ENCODE data around the gene DSCAML1. TPM values are rescaled to one million over a fixed set of nuclear protein-coding genes. Genes with fewer than 3 reads are reported as not detected.

DSCAML1 gene
- total and polyA plus RNA-seq, 4 donors: 0.18 to 1.5 (median 1.1) TPM

DNA sequence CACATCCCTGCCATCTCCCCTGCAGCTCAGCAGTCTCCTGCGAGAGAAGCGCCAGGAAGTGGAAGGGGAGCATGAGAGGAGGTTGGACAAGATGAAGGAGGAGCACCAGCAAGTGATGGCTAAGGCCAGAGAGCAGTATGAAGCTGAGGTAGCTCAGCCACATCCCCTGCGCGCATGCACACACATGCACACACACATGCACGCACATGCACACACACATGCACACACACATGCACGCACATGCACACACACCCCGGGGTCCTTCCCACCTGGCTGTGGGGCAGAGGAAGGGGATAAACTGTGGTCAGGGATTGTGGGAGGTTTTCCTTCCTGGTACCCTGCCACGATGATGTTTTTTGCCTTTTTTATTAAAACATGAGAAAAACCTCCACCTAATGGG is 404.0 kb downstream of the DSCAML1 start:
- Histone ChIP-seq H3K4me3 (no peak overlapping the region), H3K27ac (ENCODE audit: low read depth in 1 of 2, low read length in 1 of 2) (no peak overlapping the region), H3K9me3 (ENCODE audit: control insufficient read depth in 4 of 4, insufficient read depth in 3 of 4, low read length in 3 of 4) (peaks cover 0 to 8% (median under 1%) of the 10 kb centered on the region in 4 donors), H3K36me3 (ENCODE audit: control insufficient read depth in 4 of 4, insufficient read depth in 4 of 4, low read length in 4 of 4) (peaks cover 17 to 71% (median 43%) of the 10 kb centered on the region in 4 donors), H3K9ac (ENCODE audit: insufficient read depth in 1 of 2, low read length in 2 of 2) (no peak overlapping the region), H3K4me1 (ENCODE audit: control insufficient read depth in 5 of 5, insufficient read depth in 5 of 5, low read length in 5 of 5) (no peaks in the 10 kb centered on the region), H3K27me3 (ENCODE audit: control insufficient read depth in 3 of 3, insufficient read depth in 3 of 3, low read length in 2 of 3) (no peaks in the 10 kb centered on the region)
- ATAC-seq (ENCODE audit: insufficient read depth, low FRiP score) (no peak), DNase-seq (no peak)
- TF ChIP-seq, protein P1, sequence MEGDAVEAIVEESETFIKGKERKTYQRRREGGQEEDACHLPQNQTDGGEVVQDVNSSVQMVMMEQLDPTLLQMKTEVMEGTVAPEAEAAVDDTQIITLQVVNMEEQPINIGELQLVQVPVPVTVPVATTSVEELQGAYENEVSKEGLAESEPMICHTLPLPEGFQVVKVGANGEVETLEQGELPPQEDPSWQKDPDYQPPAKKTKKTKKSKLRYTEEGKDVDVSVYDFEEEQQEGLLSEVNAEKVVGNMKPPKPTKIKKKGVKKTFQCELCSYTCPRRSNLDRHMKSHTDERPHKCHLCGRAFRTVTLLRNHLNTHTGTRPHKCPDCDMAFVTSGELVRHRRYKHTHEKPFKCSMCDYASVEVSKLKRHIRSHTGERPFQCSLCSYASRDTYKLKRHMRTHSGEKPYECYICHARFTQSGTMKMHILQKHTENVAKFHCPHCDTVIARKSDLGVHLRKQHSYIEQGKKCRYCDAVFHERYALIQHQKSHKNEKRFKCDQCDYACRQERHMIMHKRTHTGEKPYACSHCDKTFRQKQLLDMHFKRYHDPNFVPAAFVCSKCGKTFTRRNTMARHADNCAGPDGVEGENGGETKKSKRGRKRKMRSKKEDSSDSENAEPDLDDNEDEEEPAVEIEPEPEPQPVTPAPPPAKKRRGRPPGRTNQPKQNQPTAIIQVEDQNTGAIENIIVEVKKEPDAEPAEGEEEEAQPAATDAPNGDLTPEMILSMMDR (IDR thresholded peaks at IDR 0.05; ENCODE audit: control extremely low read depth, extremely low read depth): no peak
- 93 to 95% methylated on average over 8 of the region's 8 CpGs for WGBS, 2 donors

GRCh38 chr11:117392001-117392690 is 404.9 kb downstream of the DSCAML1 start:
- no peak overlapping the region for H3K4me3 ChIP-seq
- ATAC-seq (ENCODE audit: insufficient read depth, low FRiP score): no peak
- no peaks in the 10 kb centered on the region for H3K4me1 ChIP-seq (ENCODE audit: control insufficient read depth in 5 of 5, insufficient read depth in 5 of 5, low read length in 5 of 5)
- no peaks in the 10 kb centered on the region for H3K27me3 ChIP-seq (ENCODE audit: control insufficient read depth in 3 of 3, insufficient read depth in 3 of 3, low read length in 2 of 3)
- WGBS, 2 donors: 90 to 94% methylated on average over 12 of the region's 12 CpGs
- H3K9ac ChIP-seq (ENCODE audit: insufficient read depth in 1 of 2, low read length in 2 of 2): no peak overlapping the region
- peaks cover 14 to 71% (median 41%) of the 10 kb centered on the region in 4 donors for H3K36me3 ChIP-seq (ENCODE audit: control insufficient read depth in 4 of 4, insufficient read depth in 4 of 4, low read length in 4 of 4)
- H3K9me3 ChIP-seq (ENCODE audit: control insufficient read depth in 4 of 4, insufficient read depth in 3 of 4, low read length in 3 of 4): peaks cover 0 to 8% (median 0%) of the 10 kb centered on the region in 4 donors
- no peak overlapping the region for H3K27ac ChIP-seq (ENCODE audit: low read depth in 1 of 2, low read length in 1 of 2)
- no peak for DNase-seq
- TF ChIP-seq, protein P1 (IDR thresholded peaks at IDR 0.05; ENCODE audit: control extremely low read depth, extremely low read depth): no peak

DNA sequence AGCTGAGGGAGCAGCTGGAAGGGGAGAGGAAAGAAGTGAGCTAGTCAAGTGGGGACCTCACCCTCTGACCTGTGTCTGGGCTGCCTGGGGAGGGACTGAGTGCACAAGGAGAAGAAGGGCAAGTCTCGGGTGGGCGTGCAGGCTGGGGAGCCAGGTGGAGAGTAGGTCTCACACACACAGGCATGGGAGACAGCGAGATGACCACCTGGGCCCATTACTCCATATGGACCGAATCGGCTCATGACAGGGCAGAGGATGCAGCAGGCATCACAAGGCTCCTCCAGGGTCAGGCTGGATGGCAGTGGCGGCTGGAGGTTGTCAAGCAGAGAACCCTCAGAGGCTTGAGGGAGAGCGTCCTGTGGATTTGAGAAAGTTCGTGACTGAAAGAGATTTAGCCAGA is 405.8 kb downstream of the DSCAML1 start:
- no peaks in the 10 kb centered on the region for H3K4me1 ChIP-seq (ENCODE audit: control insufficient read depth in 5 of 5, insufficient read depth in 5 of 5, low read length in 5 of 5)
- peaks cover 14 to 68% (median 34%) of the 10 kb centered on the region in 4 donors for H3K36me3 ChIP-seq (ENCODE audit: control insufficient read depth in 4 of 4, insufficient read depth in 4 of 4, low read length in 4 of 4)
- TF ChIP-seq, protein P1 (IDR thresholded peaks at IDR 0.05; ENCODE audit: control extremely low read depth, extremely low read depth): no peak
- no peaks in the 10 kb centered on the region for H3K27me3 ChIP-seq (ENCODE audit: control insufficient read depth in 3 of 3, insufficient read depth in 3 of 3, low read length in 2 of 3)
- 97 to 98% methylated on average over 8 of the region's 8 CpGs for WGBS, 2 donors
- no peak overlapping the region for H3K27ac ChIP-seq (ENCODE audit: low read depth in 1 of 2, low read length in 1 of 2)
- H3K4me3 ChIP-seq: no peak overlapping the region
- peaks cover 0 to 2% (median 0%) of the 10 kb centered on the region in 4 donors for H3K9me3 ChIP-seq (ENCODE audit: control insufficient read depth in 4 of 4, insufficient read depth in 3 of 4, low read length in 3 of 4)
- DNase-seq (no peak), ATAC-seq (ENCODE audit: insufficient read depth, low FRiP score) (no peak)
- no peak overlapping the region for H3K9ac ChIP-seq (ENCODE audit: insufficient read depth in 1 of 2, low read length in 2 of 2)
